ENCODE data around the gene CMSS1. TPM values are rescaled to one million over a fixed set of nuclear protein-coding genes. Genes with fewer than 3 reads are reported as not detected.

The CMSS1 gene
- total RNA-seq, 1 donor from 2014 or later, result 56.3 TPM

- H3K36me3 Mint-ChIP-seq, result no peaks in the 10 kb centered on the region
- H2AFZ ChIP-seq (replicated peaks), result peak overlapping the region; percentile 36
- no peak overlapping the region for H3K4me3 Mint-ChIP-seq
- no peak for DNase-seq (ENCODE audit: low spot score)
- no peak for TF ChIP-seq EZH2phosphoT487 (IDR thresholded peaks at IDR 0.05)
- TF ChIP-seq CTCF (IDR thresholded peaks at IDR 0.05), result no peak
- no peak for TF ChIP-seq EZH2 (IDR thresholded peaks at IDR 0.05)
- peaks cover 2% of the 10 kb centered on the region for H3K9me3 Mint-ChIP-seq
- no peak overlapping the region for H3K27ac ChIP-seq
- no peaks in the 10 kb centered on the region for H3K9me3 ChIP-seq (ENCODE audit: low read depth)
- peak overlapping the region; percentile 94 for H3K27ac Mint-ChIP-seq
- H3K4me1 Mint-ChIP-seq, result peaks cover 18% of the 10 kb centered on the region
- peaks cover 10% of the 10 kb centered on the region for H3K4me1 ChIP-seq
- H3F3A ChIP-seq (ENCODE audit: low read depth), result no peaks in the 10 kb centered on the region
- H3K4me2 ChIP-seq, result no peak overlapping the region
- H3K4me3 ChIP-seq, result no peak overlapping the region
- no peaks in the 10 kb centered on the region for H3K27me3 ChIP-seq
- H3K9ac ChIP-seq, result no peak overlapping the region
- no peaks in the 10 kb centered on the region for H4K20me1 ChIP-seq (ENCODE audit: low read depth)
- no peaks in the 10 kb centered on the region for H3K27me3 Mint-ChIP-seq (ENCODE audit: insufficient read depth, low read depth)
- no peaks in the 10 kb centered on the region for H3K79me2 ChIP-seq (ENCODE audit: low read depth)
- H3K36me3 ChIP-seq, result no peaks in the 10 kb centered on the region
Measured at GRCh38 chr3:100209948-100210771, 392.5 kb downstream of the CMSS1 start.

- Mint-ChIP-seq H3K36me3 (no peaks in the 10 kb centered on the region), H3K27me3 (ENCODE audit: insufficient read depth, low read depth) (no peaks in the 10 kb centered on the region), H3K4me1 (peaks cover 18% of the 10 kb centered on the region), H3K27ac (peak overlapping the region; percentile 94), H3K9me3 (no peaks in the 10 kb centered on the region), H3K4me3 (no peak overlapping the region)
- no peak overlapping the region for H3K4me2 ChIP-seq
- H3K9me3 ChIP-seq (ENCODE audit: low read depth), result no peaks in the 10 kb centered on the region
- H4K20me1 ChIP-seq (ENCODE audit: low read depth), result no peaks in the 10 kb centered on the region
- peaks cover 10% of the 10 kb centered on the region for H3K4me1 ChIP-seq
- no peaks in the 10 kb centered on the region for H3K36me3 ChIP-seq
- H3K4me3 ChIP-seq, result no peak overlapping the region
- no peaks in the 10 kb centered on the region for H3K27me3 ChIP-seq
- no peaks in the 10 kb centered on the region for H3F3A ChIP-seq (ENCODE audit: low read depth)
- DNase-seq (ENCODE audit: low spot score), result no peak
- no peaks in the 10 kb centered on the region for H3K79me2 ChIP-seq (ENCODE audit: low read depth)
- TF ChIP-seq CTCF (IDR thresholded peaks at IDR 0.05) (no peak), EZH2phosphoT487 (IDR thresholded peaks at IDR 0.05) (no peak), EZH2 (IDR thresholded peaks at IDR 0.05) (no peak)
- no peak overlapping the region for H3K27ac ChIP-seq
- no peak overlapping the region for H3K9ac ChIP-seq
- peak overlapping the region; percentile 36 for H2AFZ ChIP-seq (replicated peaks)
Measured at GRCh38 chr3:100210772-100211135, 393.1 kb downstream of the CMSS1 start.

GRCh38 chr3:100213891-100214573 is 396.4 kb downstream of the CMSS1 start:
- H3K4me1 ChIP-seq, result peaks cover 10% of the 10 kb centered on the region
- peaks cover 3% of the 10 kb centered on the region for H3K9me3 Mint-ChIP-seq
- TF ChIP-seq EZH2phosphoT487 (IDR thresholded peaks at IDR 0.05) (no peak), CTCF (IDR thresholded peaks at IDR 0.05) (no peak), EZH2 (IDR thresholded peaks at IDR 0.05) (no peak)
- H3K9ac ChIP-seq, result no peak overlapping the region
- no peaks in the 10 kb centered on the region for H3K36me3 ChIP-seq
- H3K9me3 ChIP-seq (ENCODE audit: low read depth), result no peaks in the 10 kb centered on the region
- no peak overlapping the region for H3K27ac ChIP-seq
- no peaks in the 10 kb centered on the region for H3K79me2 ChIP-seq (ENCODE audit: low read depth)
- DNase-seq (ENCODE audit: low spot score), result no peak
- H4K20me1 ChIP-seq (ENCODE audit: low read depth), result no peaks in the 10 kb centered on the region
- H3K4me2 ChIP-seq, result no peak overlapping the region
- H3K27me3 Mint-ChIP-seq (ENCODE audit: insufficient read depth, low read depth), result no peaks in the 10 kb centered on the region
- no peak overlapping the region for H3K27ac Mint-ChIP-seq
- H3F3A ChIP-seq (ENCODE audit: low read depth), result no peaks in the 10 kb centered on the region
- H3K4me3 Mint-ChIP-seq, result no peak overlapping the region
- no peaks in the 10 kb centered on the region for H3K27me3 ChIP-seq
- H3K36me3 Mint-ChIP-seq, result no peaks in the 10 kb centered on the region
- peaks cover 18% of the 10 kb centered on the region for H3K4me1 Mint-ChIP-seq
- no peak overlapping the region for H3K4me3 ChIP-seq
- no peak overlapping the region for H2AFZ ChIP-seq (replicated peaks)

All from neural progenitor cell (in vitro differentiated cells).